ENCODE data around the gene PRKCA.
"Not testable (repeated sequence)": the region's sequence is repeated elsewhere in the genome, so short reads cannot be mapped to it uniquely, and the experiment has no call there.

PRKCA gene

DNA sequence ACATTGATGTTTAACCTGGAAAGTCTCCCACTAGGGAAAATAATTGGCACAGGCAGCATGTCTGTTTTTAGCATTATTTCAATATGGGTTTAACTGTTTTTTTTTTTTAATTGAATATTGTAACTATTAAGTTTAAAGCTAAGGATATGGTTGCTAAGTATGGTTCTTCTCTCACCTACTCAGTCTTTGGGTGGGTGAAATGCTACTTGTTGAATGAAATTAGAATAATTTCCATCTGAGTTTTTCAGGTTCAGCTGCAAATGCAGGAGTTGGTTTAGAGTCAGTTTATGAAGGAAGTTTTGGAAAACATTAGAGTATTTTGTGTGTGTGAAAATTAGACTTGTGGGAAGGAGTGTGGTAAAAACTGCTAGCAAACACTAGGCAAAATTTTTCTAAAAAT lies 93.5 kb downstream of the PRKCA start:
- H3K4me3 ChIP-seq, result no peak overlapping the region
- DNase-seq (ENCODE audit: low spot score), result no peak
- TF ChIP-seq CTCF (IDR thresholded peaks at IDR 0.05), result no peak

DNA sequence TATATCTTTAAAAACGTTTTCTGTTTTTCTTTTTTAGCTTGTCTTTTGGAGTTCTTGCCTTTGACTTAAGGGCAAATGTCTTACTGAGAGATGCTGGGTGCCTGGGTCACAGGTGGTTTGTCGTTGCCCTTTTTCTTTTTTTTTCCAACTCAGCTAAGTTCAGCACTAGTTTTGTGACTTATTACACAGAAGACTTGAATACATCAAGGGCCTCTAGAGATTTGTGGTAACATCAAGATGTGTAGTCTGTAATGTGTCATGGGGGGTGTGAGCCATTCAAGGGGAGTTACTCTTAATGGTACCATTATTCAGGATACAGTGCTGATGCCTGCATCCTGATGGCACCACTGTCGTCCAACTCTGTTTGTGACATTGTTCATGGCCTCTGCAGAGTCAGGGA lies 95.1 kb downstream of the PRKCA start:
- Histone ChIP-seq H3K27ac (no peak overlapping the region), H3K4me3 (no peak overlapping the region)
- no peak for DNase-seq (ENCODE audit: low spot score)
- no peak for TF ChIP-seq CTCF (IDR thresholded peaks at IDR 0.05)

More for the DNA sequence above, 93.5 kb downstream of the PRKCA start:
- no peak overlapping the region for H3K27ac ChIP-seq

DNA sequence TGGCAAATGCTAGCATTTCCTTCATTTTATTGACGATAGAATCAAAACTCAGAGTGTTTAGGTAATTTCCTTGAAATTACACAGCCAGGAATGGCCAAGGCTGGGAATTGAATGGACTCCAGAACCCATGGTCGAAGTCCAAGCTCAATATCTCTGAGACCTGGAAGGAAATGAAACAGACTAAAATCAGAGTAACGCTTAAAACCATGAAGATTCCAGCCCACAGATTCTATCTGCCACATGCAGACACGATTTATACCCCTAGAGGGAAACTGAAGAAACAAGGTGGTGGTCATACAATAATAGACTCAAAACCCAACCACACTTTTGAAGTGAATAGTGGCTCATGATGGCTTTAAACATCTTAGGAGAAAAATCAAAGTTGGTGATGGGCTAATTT lies 95.6 kb downstream of the PRKCA start:
- no peak overlapping the region for H3K27ac ChIP-seq
- no peak for DNase-seq (ENCODE audit: low spot score)

DNA sequence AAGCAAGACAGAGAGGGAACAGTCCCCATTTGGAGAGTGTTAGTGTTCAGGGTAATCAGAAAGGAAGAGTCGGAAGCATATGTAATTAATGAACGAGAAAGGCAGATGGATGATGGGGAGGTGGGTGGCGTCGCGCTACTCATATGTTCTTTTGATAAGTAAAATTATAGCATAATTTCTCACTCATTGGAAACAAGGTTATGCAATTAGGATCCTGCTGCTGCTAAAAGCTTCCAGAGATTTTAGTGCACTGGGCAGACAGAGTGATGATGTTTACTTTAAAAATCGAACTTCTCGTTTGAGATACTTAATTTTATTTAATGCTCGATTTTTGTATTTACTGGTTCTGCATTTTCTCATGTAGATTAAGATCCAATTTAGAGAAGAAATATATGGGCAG lies 96.2 kb downstream of the PRKCA start:
- no peak for DNase-seq (ENCODE audit: low spot score)
- Histone ChIP-seq H3K4me3 (no peak overlapping the region), H3K27ac (no peak overlapping the region)
- no peak for TF ChIP-seq CTCF (IDR thresholded peaks at IDR 0.05)

More for the DNA sequence above, 95.6 kb downstream of the PRKCA start:
- TF ChIP-seq CTCF (IDR thresholded peaks at IDR 0.05), result no peak
- H3K4me3 ChIP-seq, result no peak overlapping the region

DNA sequence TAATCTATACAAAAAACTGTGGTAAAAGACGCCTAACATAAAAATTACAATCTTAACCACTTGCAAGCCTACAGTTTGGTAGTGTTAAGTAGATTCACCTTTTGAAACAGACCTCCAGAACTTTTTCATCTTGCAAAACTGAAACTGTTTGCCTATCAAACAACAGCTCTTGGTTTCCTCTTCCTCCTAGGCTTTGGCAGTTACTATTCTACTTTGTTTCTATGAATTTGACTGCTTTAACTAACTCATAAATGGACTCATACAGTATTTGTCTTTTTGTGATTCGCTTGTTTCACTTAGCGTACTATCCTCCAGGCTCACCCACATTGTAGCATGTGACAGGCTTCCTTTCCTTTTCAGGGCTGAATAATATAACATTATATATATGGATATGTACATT lies 97.0 kb downstream of the PRKCA start:
- no peak for TF ChIP-seq CTCF (IDR thresholded peaks at IDR 0.05)
- no peak overlapping the region for H3K27ac ChIP-seq
- H3K4me3 ChIP-seq, result no peak overlapping the region
- DNase-seq (ENCODE audit: low spot score), result no peak

GRCh38 chr17:66400041-66400688 lies 97.8 kb downstream of the PRKCA start:
- not testable (repeated sequence) for DNase-seq (ENCODE audit: low spot score); H3K27ac ChIP-seq; H3K4me3 ChIP-seq

DNA sequence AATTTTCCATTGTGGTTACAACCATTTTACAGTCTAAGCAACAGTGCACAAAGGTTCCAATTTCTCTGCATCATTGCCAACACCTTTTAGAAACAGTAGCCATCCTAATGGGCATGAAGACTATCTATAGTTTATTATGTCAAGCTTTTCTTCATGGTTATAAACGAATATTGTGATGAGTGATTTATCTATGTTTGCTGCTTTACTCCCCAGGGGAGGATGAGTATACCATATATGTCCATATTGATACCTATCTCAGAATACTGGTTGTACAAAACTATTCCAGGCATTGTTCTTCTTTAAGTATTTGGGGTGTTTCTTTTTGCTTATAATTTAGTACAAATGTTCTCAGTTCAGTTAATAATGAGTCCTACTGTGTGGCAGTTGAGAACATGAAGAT lies 98.3 kb downstream of the PRKCA start:
- TF ChIP-seq CTCF (IDR thresholded peaks at IDR 0.05), result no peak
- Histone ChIP-seq H3K4me3 (no peak overlapping the region), H3K27ac (no peak overlapping the region)
- DNase-seq (ENCODE audit: low spot score), result no peak
